ENCODE data around the gene KCNQ1.

Gene KCNQ1

DNA sequence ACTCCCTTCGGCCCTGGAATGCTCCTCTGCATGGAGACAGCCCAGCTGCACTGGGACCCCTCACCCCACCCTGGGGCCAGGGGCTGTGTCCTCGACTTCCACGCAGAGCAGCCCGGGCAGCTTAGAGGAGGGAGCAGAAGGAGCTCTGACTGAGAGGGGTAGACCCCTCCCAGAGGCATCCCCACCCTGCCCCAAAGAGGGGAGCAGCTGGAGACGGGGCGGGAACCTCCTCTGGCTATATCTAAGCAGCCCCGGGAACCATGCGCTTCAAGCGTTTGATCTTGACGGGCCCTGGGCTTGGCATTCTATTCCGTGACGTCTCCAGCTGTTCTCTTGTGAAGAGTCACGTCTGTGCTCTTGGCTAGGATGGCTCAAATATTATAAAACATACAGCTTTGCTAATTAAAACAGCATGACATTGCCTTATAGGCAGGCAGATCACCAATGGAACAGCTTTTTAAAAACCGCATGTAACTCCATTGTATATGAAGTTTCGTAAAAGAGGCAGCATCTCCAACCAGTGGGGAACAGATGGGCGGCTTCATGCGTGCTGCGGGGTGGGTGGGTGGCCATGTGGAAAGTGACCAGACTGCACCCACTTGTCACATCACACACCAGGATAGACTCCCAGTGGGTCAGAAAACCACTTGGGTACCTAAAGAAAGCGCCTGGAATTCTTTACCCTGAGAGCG, 7.7 kb downstream of the KCNQ1 start:
- TF ChIP-seq CTCF (IDR thresholded peaks at IDR 0.05; ENCODE audit: insufficient read depth, low read depth, low read length, missing control alignments) = no peak
- DNase-seq (ENCODE audit: low read depth) = no peak
- H3K4me3 ChIP-seq (ENCODE audit: low read depth, low read length) = no peak overlapping the region

- no peak for TF ChIP-seq CTCF (IDR thresholded peaks at IDR 0.05; ENCODE audit: insufficient read depth, low read depth, low read length, missing control alignments)
- no peak overlapping the region for H3K4me3 ChIP-seq (ENCODE audit: low read depth, low read length)
- no peak for DNase-seq (ENCODE audit: low read depth)
Measured at GRCh38 chr11:2453436-2453835, 8.6 kb downstream of the KCNQ1 start.

- no peak for DNase-seq (ENCODE audit: low read depth)
- TF ChIP-seq CTCF (IDR thresholded peaks at IDR 0.05; ENCODE audit: insufficient read depth, low read depth, low read length, missing control alignments) = no peak
- H3K4me3 ChIP-seq (ENCODE audit: low read depth, low read length) = no peak overlapping the region
Measured at GRCh38 chr11:2458321-2458720, 13.5 kb downstream of the KCNQ1 start.

DNA sequence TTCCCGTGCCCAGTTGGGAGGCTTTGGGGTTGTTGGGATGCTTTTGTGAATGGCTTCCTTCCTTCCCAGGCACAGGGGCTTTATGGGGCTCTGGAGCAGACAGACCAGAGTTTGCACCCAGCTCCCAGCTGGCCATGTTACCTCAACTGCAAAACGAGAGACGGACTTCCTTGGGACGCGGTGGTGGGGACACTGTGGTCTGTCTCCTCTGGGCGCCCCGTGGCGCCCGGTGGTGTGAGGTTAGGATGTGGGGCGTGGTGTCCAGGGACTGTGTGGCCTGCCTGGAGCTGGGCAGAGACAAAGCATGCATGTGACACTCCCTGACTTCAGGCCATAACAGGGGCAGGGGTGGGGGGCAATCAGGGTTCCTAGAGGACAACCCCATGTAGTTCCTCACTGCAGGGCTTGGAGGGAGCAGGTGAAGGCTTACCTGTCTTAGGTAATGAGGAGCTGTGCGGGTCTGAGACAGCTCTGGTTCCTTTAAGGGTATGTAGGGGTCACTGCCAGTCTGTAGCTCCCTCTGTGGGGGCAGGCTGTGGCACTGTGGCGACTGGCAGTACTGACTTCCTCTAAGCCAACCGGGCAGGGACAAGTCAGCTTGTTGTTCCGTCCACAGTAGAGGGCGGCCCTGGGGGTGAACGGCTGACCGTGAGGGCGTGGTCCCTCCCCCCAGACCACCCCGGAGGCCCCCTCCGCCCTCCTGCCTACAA, 14.4 kb downstream of the KCNQ1 start:
- DNase-seq (ENCODE audit: low read depth) = no peak

DNA sequence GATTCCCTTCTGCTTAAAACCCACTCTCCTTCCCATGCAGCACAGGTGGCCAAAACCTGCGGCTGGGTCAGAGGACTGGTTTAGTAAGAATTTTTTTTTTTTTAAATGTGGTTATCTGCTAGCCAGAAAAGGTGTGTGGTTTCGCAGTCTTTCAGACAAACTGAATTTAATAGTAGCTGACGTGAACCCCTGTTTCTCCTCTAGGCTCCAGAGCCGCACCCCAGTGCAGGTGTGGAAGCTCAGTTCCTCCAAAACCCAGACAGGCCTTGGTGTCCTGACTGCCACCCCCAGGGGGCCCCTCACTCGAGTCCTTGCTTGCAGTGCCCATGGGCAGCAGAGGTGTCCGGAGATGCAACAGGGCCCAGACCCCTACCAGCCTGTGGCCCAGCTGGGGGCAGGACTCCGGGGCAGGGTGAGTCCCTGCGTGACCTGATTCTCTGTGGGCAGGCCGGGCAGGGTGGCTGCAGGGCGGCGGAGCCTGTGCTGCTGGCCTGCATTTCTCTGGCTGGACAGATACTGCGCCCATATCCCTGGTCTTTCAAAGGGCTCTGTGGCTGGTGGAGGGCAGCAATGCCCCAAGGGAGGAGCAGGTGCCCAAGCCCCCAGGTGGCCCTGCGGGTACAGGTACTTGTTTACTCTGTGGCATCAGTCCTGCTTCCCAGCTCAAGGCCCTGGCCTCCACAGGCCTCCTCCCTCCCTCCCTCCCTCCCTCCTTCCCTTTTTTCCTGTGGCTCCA, 15.2 kb downstream of the KCNQ1 start:
- no peak for TF ChIP-seq CTCF (IDR thresholded peaks at IDR 0.05; ENCODE audit: insufficient read depth, low read depth, low read length, missing control alignments)
- no peak overlapping the region for H3K4me3 ChIP-seq (ENCODE audit: low read depth, low read length)
- no peak for DNase-seq (ENCODE audit: low read depth)

More for the DNA sequence above, 14.4 kb downstream of the KCNQ1 start:
- H3K4me3 ChIP-seq (ENCODE audit: low read depth, low read length) = no peak overlapping the region
- no peak for TF ChIP-seq CTCF (IDR thresholded peaks at IDR 0.05; ENCODE audit: insufficient read depth, low read depth, low read length, missing control alignments)

GRCh38 chr11:2460540-2461252, 15.9 kb downstream of the KCNQ1 start:
- TF ChIP-seq CTCF (IDR thresholded peaks at IDR 0.05; ENCODE audit: insufficient read depth, low read depth, low read length, missing control alignments) = no peak
- DNase-seq (ENCODE audit: low read depth) = no peak
- H3K4me3 ChIP-seq (ENCODE audit: low read depth, low read length) = no peak overlapping the region
